ENCODE results near the gene NAGLU.
"Not testable (repeated sequence)": the region's sequence is repeated elsewhere in the genome, so short reads cannot be mapped to it uniquely, and the experiment has no call there.

The NAGLU gene

DNA sequence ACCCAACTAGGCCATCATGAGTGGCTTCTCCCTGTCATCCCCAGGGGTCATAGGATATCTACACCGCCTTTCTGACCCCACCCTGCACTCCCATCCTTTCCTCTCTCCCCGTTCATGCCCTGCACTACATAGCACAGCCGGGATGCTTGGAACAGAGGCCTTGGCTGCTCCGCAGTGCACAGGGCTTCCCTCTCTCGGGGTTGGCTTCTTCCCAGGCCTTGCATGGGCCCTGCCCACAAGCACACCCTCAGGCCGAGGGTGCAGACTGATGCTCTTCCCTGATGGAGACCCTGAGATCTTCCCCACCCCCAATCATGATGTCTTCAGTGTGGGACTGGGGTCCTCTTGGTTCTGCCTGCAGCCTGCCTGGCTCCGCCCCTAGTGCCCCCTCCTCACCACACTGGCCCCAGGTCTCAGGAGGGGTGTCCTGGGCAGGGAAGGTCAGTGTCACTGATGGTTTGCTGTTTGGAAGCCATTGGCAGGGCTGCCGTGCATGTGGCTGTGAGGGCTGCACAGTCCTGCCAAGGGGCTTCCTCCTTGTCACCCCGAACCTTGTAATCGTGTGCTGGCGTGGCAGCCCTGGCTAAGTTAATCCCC, 14.3 kb upstream of the NAGLU start:
- DNase-seq (ENCODE audit: low spot score) = no peak

DNA sequence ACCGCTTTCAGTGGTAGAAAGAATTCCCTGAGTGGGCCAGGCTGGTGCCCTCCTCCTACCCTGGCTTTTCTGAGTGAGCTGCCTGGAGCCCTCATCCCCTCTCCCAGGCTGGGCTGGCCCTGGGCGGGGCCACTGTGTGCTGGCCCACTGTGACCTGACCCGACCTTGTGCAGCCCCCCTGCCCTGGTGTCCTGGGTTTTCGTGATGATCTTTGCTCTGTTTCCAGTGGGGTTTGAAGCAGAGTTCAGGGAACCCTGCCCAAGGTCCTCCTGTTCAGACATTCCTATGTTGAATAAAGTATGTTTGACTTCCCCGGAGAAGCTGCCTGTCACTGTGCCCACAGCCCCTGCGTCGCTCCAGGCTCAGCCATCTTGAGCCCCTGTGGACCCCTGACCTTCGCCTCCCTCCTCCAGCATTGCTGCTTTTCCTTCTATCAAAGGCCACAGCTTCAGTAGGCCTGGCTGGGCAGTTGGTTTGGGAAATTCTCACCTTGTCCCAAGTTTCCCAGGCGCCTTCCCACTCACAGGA, 13.7 kb upstream of the NAGLU start:
- no peak for DNase-seq (ENCODE audit: low spot score)

DNA sequence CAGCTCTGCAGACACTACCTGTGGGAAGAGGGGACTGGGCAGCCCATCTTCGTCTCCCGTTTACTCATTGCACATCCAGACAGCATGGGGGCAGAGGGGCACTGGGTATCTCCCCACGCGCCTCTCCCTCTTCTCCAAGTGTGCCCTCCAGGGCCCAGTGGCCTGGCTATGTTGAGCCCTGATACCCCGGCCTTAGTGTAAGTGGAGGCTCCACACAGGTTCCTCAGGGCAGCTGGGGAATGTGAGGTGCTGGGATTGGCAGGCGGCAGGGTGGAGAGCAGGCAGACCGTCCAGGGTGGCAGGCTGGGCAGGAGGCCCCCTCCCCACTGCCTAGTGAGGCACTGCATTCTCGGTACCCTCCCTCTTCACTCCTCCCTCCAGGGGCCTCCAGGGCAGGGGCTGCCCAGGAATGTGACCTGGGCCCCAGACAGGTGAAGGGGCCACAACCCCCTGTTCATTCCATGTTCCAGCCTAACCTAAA, 13.2 kb upstream of the NAGLU start:
- no peak for DNase-seq (ENCODE audit: low spot score)

DNA sequence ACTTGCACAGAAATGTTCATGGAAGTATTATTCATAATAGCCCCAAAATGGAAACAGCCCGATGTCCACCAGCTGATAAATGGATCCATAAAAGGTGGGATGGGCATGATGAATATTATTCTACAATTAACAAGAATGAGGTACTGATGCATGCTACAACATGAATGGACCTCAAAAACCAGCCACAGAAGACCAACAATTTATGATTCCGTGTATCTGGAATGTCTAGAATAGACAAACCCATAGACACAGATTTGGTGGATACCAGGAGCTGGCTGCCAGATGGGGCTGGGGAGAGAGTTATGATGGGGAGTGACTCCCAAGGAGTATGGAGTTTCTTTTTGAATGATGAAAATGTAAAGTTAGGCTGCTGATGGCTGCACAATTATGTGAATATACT, 10.8 kb upstream of the NAGLU start:
- no peak for DNase-seq (ENCODE audit: low spot score)

DNA sequence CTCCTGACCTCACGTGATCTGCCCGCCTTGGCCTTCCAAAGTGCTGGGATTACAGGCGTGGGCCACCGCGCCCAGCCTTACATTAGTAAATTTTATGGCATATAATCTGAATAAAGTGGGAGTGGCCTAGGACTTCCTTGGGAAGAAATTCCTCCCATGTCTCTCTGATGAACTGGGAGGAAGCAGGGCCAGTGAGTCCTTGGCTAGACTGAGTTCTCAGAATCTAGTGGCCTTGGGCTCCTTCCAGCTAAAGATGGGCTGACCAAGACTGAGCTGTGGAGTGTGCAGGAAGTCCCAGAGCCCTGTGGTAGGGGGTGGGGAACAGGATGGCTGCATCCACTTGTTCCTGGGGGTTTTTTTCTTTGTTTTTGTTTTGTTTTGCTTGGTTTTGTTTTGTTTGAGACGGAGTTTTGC, 10.0 kb upstream of the NAGLU start:
- DNase-seq (ENCODE audit: low spot score) = no peak

DNA sequence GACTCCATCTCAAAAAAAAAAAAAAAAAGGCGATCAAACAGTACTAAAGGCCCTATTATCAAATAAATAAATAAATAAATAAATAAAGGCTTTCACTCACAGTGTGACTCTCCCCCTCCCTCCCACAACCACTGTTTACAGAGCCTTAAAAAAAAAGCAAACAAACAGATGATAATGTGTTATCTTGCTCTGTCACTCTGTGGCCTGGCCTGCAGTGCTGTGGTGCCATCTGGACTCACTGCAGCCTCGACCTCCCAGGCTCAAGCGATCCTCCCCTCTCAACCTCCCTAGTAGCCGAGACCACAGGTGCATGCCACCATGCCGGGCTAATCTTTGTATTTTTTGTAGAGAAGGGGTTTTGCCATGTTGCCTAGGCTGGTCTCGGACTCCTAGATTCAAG, 8.1 kb upstream of the NAGLU start:
- DNase-seq (ENCODE audit: low spot score) = no peak

DNA sequence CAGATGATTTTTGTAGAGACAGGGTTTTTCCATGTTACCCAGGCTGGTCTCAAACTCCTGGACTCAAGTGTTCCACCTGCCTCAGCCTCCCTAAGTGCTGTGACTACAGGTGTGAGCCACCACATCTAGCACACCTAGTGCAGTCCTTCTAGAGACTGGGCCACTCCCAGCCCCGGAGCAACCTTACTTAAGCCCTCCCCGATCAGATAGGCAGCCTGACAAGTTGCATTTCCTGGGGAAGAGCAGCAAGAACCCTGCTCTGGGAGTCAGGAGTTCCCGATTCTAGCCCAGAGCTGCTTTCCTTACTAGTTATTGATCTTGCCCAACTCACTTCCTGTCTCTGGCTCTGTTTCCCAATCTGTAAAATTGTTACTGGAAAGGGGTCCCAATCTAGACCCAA, 7.0 kb upstream of the NAGLU start:
- no peak for DNase-seq (ENCODE audit: low spot score)

DNA sequence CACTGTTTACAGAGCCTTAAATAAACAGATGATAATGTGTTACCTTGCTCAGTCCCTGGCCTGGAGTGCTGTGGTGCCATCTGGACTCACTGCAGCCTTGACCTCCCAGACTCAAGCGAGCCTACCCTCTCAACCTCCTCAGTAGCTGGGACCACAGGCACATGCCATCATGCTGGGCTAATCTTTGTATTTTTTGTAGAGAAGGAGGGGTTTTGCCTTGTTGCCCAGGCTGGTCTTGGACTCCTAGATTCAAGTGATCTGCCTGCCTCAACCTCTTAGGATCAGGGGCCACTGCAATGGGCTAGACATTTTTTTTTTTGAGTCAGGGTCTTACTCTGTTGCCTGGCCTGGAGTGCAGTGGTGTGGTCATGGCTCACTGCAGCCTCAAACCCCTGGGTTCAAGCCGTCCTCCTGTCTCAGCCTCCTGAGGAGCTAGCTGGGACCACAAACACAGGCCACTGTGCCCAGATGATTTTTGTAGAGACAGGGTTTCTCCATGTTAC, 5.0 kb upstream of the NAGLU start:
- no peak for DNase-seq (ENCODE audit: low spot score)

DNA sequence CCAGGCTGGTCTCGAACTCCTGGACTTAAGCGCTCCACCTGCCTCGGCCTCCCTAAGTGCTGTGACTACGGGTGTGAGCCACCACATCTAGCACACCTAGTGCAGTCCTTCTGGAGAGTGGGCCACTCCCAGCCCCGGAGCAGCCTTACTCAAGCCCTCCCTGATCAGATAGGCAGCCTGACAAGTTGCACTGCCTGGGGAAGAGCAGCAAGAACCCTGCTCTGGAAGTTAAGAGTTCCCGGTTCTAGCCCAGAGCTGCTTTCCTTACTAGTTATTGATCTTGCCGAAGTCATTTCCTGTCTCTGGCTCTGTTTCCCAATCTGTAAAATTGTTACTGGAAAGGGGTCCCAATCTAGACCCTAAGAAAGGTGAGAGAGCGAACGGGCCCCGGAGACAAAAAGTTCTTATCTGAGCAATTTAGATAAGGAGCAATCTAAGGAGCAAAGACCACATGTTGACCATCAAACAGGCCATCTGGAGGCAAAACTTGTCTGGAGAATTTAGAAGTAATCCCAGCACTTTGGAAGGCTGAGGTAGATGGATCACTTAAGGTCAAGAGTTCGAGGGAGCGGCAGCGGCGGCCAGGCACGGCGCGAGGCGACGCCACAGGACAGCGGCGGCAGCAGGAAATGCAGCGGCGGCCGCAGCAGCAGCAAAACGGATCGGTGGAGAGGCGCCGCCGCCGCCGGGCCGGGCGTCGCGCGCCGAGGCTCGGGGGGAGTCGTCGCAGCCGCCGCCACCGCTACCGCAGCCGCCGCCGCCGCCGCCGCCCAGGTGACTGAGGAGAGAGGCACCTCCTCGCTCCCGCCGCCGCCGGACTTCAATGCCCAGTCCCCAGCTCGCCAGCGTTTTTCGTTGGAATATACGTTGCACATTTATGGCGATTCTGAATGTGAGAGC, 4.3 kb upstream of the NAGLU start:
- DNase-seq (ENCODE audit: low spot score) = peak; percentile 77

DNA sequence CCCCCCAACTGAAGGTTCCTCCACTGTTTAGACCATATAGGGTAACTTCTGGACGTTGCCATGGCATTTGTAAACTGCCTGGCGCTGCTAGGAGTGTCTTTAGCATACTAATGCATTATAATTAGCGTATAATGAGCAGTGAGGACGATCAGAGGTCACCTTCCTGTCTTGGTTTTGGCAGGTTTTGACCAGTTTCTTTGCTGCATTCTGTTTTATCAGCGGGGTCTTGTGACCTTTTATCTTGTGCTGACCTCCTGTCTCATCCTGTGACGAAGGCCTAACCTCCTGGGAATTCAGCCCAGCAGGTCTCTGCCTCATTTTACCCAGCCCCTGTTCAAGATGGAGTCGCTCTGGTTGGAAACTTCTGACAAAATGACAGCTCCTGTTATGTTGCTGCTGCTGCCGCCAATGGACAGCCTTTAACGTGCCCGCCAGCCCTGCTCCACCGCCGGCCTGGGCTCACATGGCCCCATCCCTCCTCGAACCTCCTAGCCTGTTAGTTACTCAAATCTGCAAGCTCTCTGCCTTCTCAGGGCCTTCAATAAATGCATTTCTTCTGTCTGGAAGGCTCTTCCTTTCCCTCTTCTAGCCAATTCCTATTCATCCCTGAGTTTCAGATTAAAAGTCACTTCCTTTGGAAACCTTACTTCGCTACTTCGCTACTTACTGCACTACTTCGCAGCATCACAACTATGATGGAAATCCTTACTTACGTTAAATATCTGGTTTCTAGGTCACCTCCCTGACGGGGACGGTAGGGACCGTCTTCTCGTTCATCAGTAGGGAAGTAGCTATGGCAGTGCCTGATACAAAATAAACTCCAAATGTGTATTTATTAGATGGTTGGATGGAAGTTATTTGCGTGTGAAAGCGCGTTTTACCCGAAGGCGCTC, 640 bp upstream of the NAGLU start:
- no peak for DNase-seq (ENCODE audit: low spot score)

DNA sequence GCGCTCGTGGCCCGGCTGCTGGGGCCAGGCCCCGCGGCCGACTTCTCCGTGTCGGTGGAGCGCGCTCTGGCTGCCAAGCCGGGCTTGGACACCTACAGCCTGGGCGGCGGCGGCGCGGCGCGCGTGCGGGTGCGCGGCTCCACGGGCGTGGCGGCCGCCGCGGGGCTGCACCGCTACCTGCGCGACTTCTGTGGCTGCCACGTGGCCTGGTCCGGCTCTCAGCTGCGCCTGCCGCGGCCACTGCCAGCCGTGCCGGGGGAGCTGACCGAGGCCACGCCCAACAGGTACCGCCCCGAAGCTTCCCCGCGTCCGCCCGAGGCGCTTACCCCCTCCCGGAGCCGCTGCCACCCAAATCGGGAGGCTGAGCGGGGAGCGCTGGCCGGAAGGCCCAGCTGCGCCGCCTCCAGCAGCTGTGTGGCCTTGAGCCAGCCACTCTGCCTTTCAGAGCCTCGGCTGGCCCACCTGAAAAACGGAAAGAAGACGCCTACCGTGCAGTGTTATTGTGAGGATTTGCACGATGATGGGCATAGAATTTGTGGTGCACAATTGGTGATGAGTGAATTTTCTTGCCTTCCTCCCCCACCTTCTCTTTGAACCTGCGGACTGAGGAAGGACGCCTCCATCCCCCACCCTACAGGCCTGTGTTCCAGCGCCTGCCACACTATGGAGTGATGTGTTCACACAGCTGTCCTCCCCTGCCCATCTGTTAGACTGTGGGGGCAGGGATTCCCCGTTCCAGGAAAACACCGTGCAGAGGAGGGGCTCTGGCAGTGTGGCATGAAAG, 523 bp downstream of the NAGLU start:
- peak; percentile 75 for DNase-seq (ENCODE audit: low spot score)

DNA sequence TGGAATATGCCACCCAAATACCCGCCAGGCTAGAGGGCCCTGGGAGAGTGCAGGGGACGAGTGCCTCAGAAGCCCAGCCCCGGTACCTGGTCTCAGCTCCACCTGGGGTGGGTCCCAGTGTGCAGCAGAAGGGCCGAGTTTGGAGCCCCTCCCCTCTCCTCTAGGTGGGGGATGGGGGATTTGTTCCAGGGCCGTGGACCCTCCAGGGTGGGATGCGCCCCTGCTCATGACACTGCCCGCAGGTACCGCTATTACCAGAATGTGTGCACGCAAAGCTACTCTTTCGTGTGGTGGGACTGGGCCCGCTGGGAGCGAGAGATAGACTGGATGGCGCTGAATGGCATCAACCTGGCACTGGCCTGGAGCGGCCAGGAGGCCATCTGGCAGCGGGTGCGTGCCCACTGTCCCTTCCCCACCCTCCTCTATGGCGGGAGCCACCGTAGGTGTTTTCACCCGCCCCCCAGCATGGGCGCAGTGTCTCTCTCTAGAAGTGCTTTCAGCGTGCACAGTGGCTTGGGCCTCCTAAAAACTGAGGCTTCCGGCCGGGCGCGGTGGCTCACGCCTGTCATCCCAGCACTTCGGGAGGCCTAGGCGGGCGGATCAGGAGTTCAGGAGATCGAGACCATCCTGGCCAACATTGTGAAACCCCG, 1.2 kb downstream of the NAGLU start:
- no peak for DNase-seq (ENCODE audit: low spot score)

DNA sequence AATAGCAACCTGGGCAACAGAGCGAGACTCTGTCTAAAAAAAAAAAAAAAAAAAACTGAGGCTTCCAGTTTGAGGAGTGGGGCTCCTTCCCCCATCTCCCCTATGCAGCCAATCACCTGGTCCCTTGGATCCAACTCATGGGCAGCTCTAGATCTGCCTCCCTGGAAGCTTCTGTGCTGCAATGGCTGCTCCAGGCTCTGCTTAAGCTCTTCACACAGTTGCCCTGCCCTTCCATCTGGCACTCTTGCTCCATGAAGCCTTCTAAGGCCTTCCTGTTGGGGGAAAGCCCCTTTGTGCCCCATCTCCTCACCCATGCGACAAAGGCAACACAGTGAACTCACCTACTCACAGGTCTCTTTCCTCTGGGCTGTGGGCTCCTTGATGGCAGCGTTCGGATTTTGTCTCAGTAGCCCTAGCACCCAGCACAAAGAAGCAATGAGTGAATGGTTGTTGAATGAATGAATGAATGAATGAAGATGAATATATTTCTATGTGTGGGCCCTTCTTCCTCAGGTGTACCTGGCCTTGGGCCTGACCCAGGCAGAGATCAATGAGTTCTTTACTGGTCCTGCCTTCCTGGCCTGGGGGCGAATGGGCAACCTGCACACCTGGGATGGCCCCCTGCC, 1.9 kb downstream of the NAGLU start:
- no peak for DNase-seq (ENCODE audit: low spot score)

DNA sequence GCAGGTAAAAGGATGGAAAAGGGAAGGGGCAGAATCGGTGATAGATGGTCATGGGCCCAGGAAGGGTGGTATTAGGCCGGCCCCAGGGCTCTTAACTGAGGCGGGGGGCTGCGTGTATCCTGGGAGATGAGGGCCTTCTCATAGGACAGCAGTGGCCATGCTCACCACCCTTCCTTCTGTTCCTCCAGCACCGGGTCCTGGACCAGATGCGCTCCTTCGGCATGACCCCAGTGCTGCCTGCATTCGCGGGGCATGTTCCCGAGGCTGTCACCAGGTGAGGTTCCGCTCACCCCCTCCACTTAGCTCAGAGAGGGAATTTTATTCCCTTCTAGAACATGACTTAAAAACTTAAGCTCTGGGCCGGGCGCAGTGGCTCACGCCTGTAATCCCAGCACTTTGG, 2.4 kb downstream of the NAGLU start:
- no peak for DNase-seq (ENCODE audit: low spot score)

DNA sequence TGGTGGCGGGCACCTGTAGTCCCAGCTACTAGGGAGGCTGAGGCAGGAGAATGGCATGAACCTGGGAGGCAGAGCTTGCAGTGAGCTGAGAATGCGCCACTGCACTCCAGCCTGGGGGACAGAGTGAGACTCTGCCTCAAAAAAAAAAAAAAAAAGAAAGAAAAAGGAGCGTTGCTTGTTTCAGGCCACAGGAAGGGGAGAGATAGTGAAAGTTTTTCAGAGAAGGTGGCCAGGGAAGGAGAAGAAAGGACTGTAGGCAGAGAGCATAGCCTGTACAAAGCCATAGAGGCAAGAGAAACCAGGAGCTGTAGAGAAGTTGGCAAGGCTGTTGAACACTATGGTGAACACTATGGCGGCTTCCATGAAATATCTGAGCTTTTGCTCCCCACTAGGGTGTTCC, 4.5 kb downstream of the NAGLU start:
- not testable (repeated sequence) for DNase-seq (ENCODE audit: low spot score)

DNA sequence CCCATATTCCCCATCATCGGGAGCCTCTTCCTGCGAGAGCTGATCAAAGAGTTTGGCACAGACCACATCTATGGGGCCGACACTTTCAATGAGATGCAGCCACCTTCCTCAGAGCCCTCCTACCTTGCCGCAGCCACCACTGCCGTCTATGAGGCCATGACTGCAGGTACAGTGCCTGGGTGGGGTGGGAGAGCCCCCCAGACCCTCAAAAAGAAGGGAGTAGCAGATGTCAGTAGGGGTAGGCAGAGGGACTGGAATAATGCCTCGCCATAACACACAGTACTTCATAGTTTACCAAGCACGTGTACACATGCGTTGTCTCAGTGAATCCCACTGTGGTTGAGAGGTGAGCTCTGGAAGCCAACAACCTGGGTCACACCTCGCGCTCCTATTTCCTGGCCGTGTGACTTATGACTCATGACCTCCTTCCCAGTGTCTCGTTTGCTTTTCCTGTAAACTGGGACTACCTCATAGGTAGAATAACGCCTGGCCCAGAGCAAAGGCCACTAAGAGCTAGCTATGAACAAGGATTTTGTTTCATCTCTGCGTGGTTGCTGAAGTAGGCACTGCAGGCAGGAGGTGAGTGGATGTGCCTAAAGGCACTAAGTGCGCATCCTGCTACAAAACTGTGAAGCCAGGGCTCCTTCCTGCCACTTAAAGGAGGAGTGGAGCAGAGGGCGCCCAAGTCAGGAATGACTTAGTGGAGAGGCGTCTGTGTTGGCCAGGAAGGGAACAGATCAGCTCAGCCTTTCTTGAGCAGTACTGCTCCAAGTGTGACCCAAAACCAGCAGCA, 5.2 kb downstream of the NAGLU start:
- DNase-seq (ENCODE audit: low spot score) = peak; percentile 54

DNA sequence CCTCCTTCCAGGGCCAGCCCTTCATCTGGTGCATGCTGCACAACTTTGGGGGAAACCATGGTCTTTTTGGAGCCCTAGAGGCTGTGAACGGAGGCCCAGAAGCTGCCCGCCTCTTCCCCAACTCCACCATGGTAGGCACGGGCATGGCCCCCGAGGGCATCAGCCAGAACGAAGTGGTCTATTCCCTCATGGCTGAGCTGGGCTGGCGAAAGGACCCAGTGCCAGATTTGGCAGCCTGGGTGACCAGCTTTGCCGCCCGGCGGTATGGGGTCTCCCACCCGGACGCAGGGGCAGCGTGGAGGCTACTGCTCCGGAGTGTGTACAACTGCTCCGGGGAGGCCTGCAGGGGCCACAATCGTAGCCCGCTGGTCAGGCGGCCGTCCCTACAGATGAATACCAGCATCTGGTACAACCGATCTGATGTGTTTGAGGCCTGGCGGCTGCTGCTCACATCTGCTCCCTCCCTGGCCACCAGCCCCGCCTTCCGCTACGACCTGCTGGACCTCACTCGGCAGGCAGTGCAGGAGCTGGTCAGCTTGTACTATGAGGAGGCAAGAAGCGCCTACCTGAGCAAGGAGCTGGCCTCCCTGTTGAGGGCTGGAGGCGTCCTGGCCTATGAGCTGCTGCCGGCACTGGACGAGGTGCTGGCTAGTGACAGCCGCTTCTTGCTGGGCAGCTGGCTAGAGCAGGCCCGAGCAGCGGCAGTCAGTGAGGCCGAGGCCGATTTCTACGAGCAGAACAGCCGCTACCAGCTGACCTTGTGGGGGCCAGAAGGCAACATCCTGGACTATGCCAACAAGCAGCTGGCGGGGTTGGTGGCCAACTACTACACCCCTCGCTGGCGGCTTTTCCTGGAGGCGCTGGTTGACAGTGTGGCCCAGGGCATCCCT, 7.4 kb downstream of the NAGLU start:
- DNase-seq (ENCODE audit: low spot score) = no peak

DNA sequence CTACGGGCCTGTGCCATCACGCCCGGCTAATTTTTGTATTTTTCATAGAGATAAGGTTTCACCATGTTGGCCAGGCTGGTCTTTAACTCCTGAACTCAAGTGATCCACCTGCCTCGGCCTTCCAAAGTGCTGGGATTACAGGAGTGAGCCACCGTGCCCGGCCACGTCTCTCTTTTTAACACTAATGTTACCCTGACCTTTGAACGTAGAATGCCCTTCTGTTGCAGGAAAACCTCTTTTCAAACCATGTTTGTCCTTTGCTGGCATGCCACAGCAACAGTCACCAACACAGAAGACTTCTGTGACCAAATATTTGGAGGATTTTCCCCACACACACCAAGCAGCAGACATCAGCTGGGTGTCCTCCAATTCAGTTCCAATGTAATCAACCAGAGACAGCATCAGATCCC, 8.8 kb downstream of the NAGLU start:
- DNase-seq (ENCODE audit: low spot score) = no peak
